GM18907 (cell line): ENCODE measurements around the gene CDHR1.
A peak's percentile ranks its signal among the peaks of the same experiment; 100 is the strongest.

Source experiments
- ATAC-seq: cut with Tn5 transposase; IDR thresholded peaks from one replicate; pipeline ENCODE4 v1.9.1; 2021; ENCODE audit warnings: mild to moderate bottlenecking, moderate library complexity; ENCODE audit not compliant: unreplicated experiment

The CDHR1 gene

DNA sequence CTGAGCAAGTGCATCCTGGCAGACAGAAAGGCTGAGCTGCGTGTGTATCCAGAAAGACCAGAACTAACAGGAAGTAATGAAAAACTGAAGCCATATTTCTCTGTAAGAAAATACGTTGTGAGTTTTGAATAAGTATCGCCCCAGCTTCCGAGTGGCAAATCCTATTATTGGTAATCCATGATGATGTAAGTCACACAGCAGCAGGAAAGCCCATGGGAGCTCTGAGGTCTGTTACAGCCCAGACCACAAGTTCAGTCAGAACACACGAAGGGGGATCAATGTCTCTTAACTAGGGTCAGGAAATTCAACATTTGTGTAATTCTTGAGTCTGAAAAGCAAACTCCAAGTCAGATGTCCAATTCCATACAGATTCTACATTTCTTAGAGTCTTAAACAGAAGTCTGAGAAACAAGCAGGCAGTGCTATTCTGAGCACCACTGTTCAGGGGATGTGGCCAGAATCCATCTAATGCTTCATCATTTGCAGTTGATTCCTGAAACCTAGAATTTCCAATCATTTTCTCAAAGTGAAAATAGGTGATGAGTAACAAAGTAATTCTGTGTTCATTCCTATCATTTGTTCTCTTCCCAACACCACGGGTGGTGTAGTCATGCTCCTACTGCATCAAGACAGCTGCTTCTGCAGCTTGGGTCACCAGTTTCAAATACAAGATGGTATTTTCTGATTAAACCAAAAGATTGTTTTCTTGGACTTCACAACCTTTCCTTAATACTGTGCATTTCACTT, 31.3 kb downstream of the CDHR1 start, which contains the start of gene LRIT2:
Gene LRIT2, minus strand, starts transcription at position 118 of the 747 bp plus-strand sequence. Its CDS starts 24 bp downstream, at position 94.
- ATAC-seq, result no peak

GRCh38 chr10:84226616-84227015, 32.3 kb downstream of the CDHR1 start:
- ATAC-seq, result no peak

GRCh38 chr10:84227810-84228209, 33.5 kb downstream of the CDHR1 start:
- ATAC-seq, result no peak

- no peak for ATAC-seq
Measured at GRCh38 chr10:84230359-84230758, 36.0 kb downstream of the CDHR1 start.

DNA sequence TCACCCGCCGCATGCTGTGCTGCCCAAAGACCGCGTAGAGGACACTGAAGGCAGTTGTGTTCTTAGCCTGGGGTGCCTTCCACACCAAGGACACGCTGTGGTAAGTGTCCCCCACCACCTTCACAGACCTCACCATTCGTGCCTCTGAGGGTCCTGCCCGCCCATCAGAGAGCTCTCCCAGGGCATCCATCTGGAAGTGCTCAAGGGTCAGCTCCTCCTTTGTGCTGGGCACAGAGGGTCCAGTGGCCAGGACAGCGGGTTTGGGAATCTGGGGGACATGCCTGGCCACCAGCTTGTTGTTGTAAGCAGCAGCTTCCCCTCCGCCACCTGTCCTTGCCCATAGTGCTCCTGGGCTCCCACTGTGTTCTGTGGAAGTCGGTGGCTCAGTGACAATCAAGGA, 38.0 kb downstream of the CDHR1 start:
- ATAC-seq, result no peak

- no peak for ATAC-seq
Measured at GRCh38 chr10:84233940-84234339, 39.6 kb downstream of the CDHR1 start.

DNA sequence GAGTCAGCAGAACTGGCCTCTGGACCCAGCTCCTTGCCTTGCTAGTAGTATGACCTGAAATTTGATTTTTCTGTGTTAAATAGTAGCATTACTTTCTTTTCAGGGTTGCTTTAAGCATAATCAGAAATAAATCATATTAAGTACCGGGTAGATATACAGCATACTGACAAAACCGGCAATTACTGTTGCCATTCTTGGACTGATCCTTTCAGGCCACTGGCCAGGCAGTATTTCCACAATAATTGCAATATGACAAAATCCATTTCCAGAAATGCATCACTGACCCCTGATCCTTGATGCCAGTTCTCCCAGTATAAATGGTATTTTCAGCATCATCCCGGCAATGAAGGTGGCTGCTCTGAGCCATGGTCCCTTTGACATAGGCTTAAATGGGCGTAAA, 40.1 kb downstream of the CDHR1 start:
- ATAC-seq, result no peak

- ATAC-seq, result no peak
Measured at GRCh38 chr10:84235096-84235495, 40.8 kb downstream of the CDHR1 start.

- ATAC-seq, result no peak
Measured at GRCh38 chr10:84236807-84237198, 42.5 kb downstream of the CDHR1 start.

DNA sequence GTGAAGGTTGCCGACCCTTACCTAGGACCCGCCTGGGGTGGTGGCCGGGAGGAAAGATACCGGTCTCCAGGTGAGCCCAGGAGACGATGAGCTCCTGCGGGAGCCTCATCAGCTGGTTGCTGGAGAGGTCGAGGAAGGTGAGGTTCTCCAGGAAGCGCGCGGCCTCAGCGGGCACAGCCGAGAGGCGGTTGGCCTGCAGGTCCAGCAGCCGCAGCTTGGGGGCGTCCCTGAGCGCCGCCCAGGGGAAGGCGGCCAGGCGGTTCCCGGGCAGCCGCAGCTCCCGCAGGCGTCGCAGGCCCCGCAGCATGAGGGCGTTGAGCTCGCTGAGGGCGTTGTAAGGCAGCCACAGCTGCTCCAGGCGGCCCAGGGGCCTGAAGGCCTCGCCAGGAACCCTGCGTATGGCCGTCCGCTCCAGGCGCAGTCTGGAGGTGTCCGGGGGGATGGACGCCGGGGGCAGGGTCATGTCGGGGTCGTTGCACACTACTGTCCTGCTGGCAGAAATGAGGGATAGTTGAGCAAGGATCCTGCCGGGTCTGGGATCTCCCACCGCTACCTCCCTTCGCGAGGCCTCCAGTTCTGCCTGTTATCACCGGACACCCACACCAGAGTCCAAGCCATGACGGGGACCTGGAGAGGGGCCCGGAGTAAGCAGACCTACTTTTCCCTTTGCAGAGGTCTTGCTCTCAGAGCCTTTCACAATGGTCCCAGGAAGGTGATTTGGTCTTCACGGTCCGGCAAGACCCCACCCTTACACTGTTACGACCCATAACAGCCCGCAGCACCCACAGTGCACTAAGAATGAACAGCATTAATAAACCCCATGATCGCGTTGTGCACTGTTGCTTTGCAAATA, 43.1 kb downstream of the CDHR1 start:
- ATAC-seq, result no peak

- ATAC-seq, result no peak
Measured at GRCh38 chr10:84238909-84239308, 44.6 kb downstream of the CDHR1 start.

GRCh38 chr10:84241185-84241790, 47.0 kb downstream of the CDHR1 start, which contains the start of gene LRIT1:
Gene LRIT1 (minus strand): TSS chr10:84241546. CDS start chr10:84241439, 107 bp downstream.
- ATAC-seq, result no peak

- no peak for ATAC-seq
Measured at GRCh38 chr10:84243759-84244158, 49.4 kb downstream of the CDHR1 start.

DNA sequence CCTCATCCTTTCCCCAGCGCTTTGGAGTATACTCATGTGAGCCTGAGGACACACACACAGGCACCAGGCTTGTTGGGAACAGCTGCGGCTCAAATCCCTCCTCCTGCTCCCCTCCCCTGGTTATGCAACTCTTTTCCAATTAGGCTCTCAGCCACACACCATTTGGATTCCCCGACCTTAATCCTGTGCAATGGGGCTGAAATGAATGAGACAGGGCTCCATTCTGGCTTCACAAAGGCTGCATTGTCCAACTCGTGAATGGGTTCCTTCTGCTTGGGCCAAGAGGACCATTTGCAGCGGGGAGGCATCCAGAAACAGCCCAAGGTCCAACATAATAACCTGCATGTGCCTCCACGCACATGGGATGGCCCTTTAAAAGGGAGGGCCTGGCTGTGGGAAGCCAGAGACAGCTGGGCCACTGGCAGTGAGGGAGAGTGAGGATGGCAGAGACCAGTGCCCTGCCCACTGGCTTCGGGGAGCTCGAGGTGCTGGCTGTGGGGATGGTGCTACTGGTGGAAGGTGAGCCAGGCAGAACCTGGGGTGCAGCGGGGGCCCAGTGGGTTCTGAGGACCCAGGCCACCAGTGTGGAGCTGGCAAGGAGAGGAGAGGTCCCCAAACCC, 50.4 kb downstream of the CDHR1 start, which contains the start of gene RGR:
Gene RGR, plus strand, starts transcription at position 403 of the 620 bp plus-strand sequence. Its CDS starts 38 bp downstream, at position 441.
- no peak for ATAC-seq

GRCh38 chr10:84247496-84247895, 53.2 kb downstream of the CDHR1 start:
- ATAC-seq, result no peak

- ATAC-seq, result no peak
Measured at GRCh38 chr10:84248794-84249193, 54.5 kb downstream of the CDHR1 start.

DNA sequence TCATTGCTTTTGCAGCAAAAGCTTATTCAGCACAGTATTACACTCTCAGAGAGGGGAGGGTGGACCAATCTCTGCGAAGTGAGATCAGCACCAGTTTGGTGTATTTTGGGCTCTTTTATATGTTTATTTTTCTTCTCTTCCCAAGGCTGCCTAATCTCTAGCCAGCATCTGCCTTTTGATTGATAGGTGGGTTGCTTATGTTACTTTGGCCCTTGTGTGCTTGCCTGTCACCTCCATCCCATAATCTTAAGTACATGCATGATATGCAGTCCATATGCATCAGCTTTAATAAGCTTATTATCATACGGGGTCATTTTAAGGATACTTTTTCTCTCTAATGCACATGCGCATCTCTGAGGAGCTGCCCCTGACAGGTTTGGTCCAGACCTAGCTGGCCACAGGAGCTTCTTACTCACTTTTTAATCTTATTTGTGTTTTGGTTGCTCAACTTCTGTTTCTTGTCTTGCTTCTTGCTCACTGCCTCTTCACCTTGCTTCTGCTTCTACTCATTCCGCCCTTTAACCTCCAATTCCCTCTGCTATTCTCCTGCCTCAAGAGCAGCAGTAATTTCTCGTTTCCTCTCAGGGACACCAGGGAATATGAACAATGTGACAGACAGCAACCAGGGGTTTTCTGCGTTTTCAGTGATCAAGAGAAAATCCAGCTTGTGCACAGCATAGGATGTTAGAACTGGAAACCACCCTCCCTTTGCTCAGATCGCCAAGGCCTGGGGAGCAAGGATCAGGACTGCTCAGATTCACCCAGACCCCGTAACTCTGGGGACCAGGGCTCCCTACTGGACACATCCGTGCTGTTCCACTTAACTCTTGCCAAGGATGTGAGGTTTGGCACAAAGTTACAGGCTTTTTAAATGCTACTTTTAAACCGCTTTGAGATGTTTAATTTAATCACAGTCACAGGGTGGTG, 60.5 kb downstream of the CDHR1 start:
- no peak for ATAC-seq

- peak; percentile 68 for ATAC-seq
Measured at GRCh38 chr10:84256510-84257342, 62.4 kb downstream of the CDHR1 start.
